ENCODE data around the gene SV2A.
"Not testable (repeated sequence)": the region's sequence is repeated elsewhere in the genome, so short reads cannot be mapped to it uniquely, and the experiment has no call there.

The SV2A gene

GRCh38 chr1:149883598-149884247, 33.9 kb downstream of the SV2A start:
- H3K4me3 ChIP-seq (replicated peaks; ENCODE audit: low read depth, low read length) = no peak overlapping the region
- TF ChIP-seq CTCF (IDR thresholded peaks at IDR 0.05; ENCODE audit: low read length, missing control alignments) = no peak
- DNase-seq (ENCODE audit: low read depth) = no peak

GRCh38 chr1:149881876-149882275, 35.8 kb downstream of the SV2A start:
- DNase-seq (ENCODE audit: low read depth) = no peak
- TF ChIP-seq CTCF (IDR thresholded peaks at IDR 0.05; ENCODE audit: low read length, missing control alignments) = no peak
- no peak overlapping the region for H3K4me3 ChIP-seq (replicated peaks; ENCODE audit: low read depth, low read length)

- H3K4me3 ChIP-seq (replicated peaks; ENCODE audit: low read depth, low read length) = no peak overlapping the region
- no peak for TF ChIP-seq CTCF (IDR thresholded peaks at IDR 0.05; ENCODE audit: low read length, missing control alignments)
- DNase-seq (ENCODE audit: low read depth) = no peak
Observed at GRCh38 chr1:149879556-149879955, 38.1 kb downstream of the SV2A start.

DNA sequence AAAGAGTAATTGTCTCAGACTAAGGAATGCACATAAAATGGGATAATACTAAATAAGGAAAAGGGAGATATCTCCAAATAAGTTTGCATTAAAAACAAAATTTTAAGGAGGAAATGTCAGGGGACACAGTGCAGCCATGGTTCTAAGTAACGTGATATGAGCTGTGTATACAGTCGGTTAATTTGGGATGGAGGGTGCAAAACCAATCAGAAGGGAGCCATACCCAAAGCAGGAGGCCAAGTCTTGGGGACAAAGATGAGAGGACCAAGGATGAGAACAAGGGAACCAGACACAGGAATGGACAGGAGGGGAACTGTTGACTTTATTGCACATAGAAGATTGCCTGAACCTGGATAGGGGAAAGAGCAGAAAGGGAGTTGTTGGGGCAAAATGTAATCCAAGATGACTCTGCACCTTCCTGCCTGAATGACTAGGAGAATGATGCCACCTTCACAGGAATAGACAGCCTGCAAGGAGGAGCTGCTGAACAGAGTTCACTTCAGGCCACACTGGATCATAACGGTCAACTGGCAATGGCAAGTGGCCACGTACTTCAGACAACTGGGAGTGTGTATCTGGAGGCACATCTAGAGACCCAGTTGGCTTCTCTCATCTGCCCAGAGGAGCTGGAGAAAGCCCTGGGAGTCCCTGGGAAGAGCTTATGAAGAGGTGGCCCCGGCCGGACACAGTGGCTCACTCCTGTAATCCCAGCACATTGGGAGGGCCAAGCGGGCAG, 40.3 kb downstream of the SV2A start:
- DNase-seq (ENCODE audit: low read depth) = no peak
- no peak overlapping the region for H3K4me3 ChIP-seq (replicated peaks; ENCODE audit: low read depth, low read length)
- TF ChIP-seq CTCF (IDR thresholded peaks at IDR 0.05; ENCODE audit: low read length, missing control alignments) = no peak

DNA sequence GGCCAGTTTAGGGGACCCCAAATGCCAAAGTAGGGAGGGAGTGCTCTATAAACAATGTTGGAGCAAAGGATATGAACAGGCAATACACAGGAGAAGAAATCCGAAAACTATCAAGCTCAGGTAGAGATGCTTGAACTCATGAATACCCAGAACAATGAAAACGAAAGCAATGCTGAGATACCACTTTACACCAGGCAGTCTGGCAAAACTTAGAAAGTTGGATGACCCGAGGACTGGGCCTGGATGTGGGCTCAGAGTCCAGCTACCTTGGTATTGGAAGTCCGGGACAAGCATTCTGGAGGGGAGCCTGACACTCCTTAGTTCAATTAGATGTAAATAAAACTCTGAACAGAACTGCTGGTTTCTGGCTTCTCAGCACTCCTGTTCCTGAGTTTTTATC, 44.6 kb downstream of the SV2A start:
- not testable (repeated sequence) for H3K4me3 ChIP-seq (replicated peaks; ENCODE audit: low read depth, low read length); DNase-seq (ENCODE audit: low read depth)

DNA sequence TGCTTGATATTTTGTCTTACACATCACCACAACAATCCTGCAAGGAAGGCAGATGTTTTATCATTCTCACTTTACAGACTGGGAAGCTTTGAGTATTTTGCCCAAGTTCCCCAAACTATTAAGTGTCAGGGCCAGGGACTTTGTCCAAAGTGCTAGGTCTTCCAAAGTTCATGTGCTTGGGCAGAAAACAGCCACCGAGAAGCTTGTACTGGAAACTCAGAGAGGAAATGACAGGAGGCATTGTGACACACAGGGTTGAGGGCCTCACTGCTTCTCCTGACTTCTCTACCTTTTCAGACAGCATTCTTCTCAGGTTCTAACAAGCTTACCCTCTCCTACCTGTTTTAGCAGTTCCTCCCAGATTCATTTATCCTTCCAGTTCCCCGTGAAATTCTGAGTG, 50.8 kb downstream of the SV2A start:
- H3K4me3 ChIP-seq (replicated peaks; ENCODE audit: low read depth, low read length); DNase-seq (ENCODE audit: low read depth): not testable (repeated sequence)

- DNase-seq (ENCODE audit: low read depth); H3K4me3 ChIP-seq (replicated peaks; ENCODE audit: low read depth, low read length): not testable (repeated sequence)
Observed at GRCh38 chr1:149861497-149862054, 56.1 kb downstream of the SV2A start.

DNA sequence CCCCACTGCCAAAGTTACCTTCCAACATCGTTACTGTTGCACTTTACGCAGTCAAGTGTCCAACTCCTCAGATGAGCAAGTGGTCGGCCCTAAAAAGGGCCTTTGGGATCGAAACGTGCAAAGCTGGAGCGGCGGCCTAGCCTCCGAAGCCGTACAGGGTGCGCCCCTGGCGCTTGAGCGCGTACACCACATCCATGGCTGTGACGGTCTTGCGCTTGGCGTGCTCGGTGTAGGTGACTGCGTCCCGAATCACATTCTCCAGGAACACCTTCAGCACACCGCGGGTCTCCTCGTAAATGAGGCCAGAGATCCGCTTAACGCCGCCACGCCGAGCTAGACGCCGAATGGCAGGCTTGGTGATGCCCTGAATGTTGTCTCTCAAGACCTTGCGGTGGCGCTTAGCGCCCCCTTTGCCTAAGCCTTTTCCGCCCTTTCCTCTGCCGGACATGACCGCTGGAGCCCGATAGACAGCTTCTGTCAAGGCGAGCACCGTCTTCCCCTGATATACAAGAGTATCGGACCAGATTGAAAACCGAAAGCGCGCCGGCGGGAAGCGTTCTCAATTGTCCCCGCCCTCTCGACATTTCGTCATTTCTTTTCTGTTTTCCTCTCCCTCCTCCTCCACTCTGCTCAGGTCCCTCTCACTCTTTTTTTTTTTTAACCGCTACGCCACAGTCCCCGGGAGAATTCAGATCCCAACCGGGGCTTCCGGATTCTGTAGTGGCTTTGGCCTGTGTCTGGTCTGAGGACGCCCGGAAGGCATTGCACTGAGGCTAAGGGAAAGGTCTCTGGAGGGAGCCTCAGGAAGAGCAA, 56.8 kb downstream of the SV2A start:
- not testable (repeated sequence) for DNase-seq (ENCODE audit: low read depth); H3K4me3 ChIP-seq (replicated peaks; ENCODE audit: low read depth, low read length)

DNA sequence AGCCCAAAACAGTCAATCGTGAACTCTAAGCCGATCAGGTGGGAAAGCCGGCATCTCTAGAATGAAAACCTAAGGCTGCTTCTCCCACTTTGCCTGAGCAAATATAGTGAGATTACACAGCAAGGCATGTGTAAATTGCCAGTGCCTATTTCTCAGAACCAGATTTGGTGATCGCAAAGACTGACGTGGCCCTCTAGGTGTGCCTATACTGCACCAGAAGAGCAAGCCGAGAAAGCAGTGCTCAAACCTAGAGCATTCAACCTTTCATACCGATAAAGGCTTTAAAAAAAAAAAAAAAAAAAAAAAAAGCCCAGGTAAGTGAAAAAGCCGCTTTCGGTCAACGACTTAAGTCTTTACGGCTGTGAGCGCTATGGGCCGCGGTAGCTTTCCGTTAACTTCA, 57.4 kb downstream of the SV2A start:
- not testable (repeated sequence) for DNase-seq (ENCODE audit: low read depth); H3K4me3 ChIP-seq (replicated peaks; ENCODE audit: low read depth, low read length)

All from fibroblast of pulmonary artery (primary cell).